ENCODE results near the gene GSTM2.
A peak's percentile ranks its signal among the peaks of the same experiment; 100 is the strongest.

Gene GSTM2

GRCh38 chr1:109634771-109635750, 32.8 kb upstream of the GSTM2 start:
- TF ChIP-seq GATA3 (IDR thresholded peaks at IDR 0.05; ENCODE audit: low read depth, low read length) (no peak), GATA2 (IDR thresholded peaks at IDR 0.05; ENCODE audit: low read depth, low read length) (no peak)

- TF ChIP-seq GATA2 (IDR thresholded peaks at IDR 0.05; ENCODE audit: low read depth, low read length) (no peak), GATA3 (IDR thresholded peaks at IDR 0.05; ENCODE audit: low read depth, low read length) (no peak)
These were observed 32.0 kb upstream of the GSTM2 start for GRCh38 chr1:109635862-109636200.

- TF ChIP-seq GATA3 (IDR thresholded peaks at IDR 0.05; ENCODE audit: low read depth, low read length), result no peak
- no peak for TF ChIP-seq GATA2 (IDR thresholded peaks at IDR 0.05; ENCODE audit: low read depth, low read length)
These were observed 31.5 kb upstream of the GSTM2 start for GRCh38 chr1:109636201-109636952.

GRCh38 chr1:109637446-109637845, 30.4 kb upstream of the GSTM2 start:
- TF ChIP-seq GATA2 (IDR thresholded peaks at IDR 0.05; ENCODE audit: low read depth, low read length) (no peak), GATA3 (IDR thresholded peaks at IDR 0.05; ENCODE audit: low read depth, low read length) (no peak)

GRCh38 chr1:109639063-109639840, 28.6 kb upstream of the GSTM2 start:
- TF ChIP-seq GATA2 (IDR thresholded peaks at IDR 0.05; ENCODE audit: low read depth, low read length) (no peak), GATA3 (IDR thresholded peaks at IDR 0.05; ENCODE audit: low read depth, low read length) (no peak)

- TF ChIP-seq GATA3 (IDR thresholded peaks at IDR 0.05; ENCODE audit: low read depth, low read length) (no peak), GATA2 (IDR thresholded peaks at IDR 0.05; ENCODE audit: low read depth, low read length) (no peak)
These were observed 28.0 kb upstream of the GSTM2 start for GRCh38 chr1:109639841-109640184.

- TF ChIP-seq GATA3 (IDR thresholded peaks at IDR 0.05; ENCODE audit: low read depth, low read length) (peak; percentile 83), GATA2 (IDR thresholded peaks at IDR 0.05; ENCODE audit: low read depth, low read length) (peak; percentile 93)
These were observed 27.5 kb upstream of the GSTM2 start for GRCh38 chr1:109640285-109640865.

- no peak for TF ChIP-seq GATA3 (IDR thresholded peaks at IDR 0.05; ENCODE audit: low read depth, low read length)
- TF ChIP-seq GATA2 (IDR thresholded peaks at IDR 0.05; ENCODE audit: low read depth, low read length), result no peak
These were observed 26.6 kb upstream of the GSTM2 start for GRCh38 chr1:109641078-109641740.

- TF ChIP-seq GATA3 (IDR thresholded peaks at IDR 0.05; ENCODE audit: low read depth, low read length) (no peak), GATA2 (IDR thresholded peaks at IDR 0.05; ENCODE audit: low read depth, low read length) (no peak)
These were observed 26.0 kb upstream of the GSTM2 start for GRCh38 chr1:109641861-109642260.

- TF ChIP-seq GATA3 (IDR thresholded peaks at IDR 0.05; ENCODE audit: low read depth, low read length), result no peak
- no peak for TF ChIP-seq GATA2 (IDR thresholded peaks at IDR 0.05; ENCODE audit: low read depth, low read length)
These were observed 25.2 kb upstream of the GSTM2 start for GRCh38 chr1:109642626-109643025.

GRCh38 chr1:109643385-109644230, 24.2 kb upstream of the GSTM2 start:
- TF ChIP-seq GATA3 (IDR thresholded peaks at IDR 0.05; ENCODE audit: low read depth, low read length) (no peak), GATA2 (IDR thresholded peaks at IDR 0.05; ENCODE audit: low read depth, low read length) (no peak)

- TF ChIP-seq GATA3 (IDR thresholded peaks at IDR 0.05; ENCODE audit: low read depth, low read length) (no peak), GATA2 (IDR thresholded peaks at IDR 0.05; ENCODE audit: low read depth, low read length) (no peak)
These were observed 23.2 kb upstream of the GSTM2 start for GRCh38 chr1:109644670-109645069.

Measured in SH-SY5Y (cell line).